Testis (tissue), 3 donors: ENCODE measurements around the gene TRPC4AP. TPM values are rescaled to one million over a fixed set of nuclear protein-coding genes. Genes with fewer than 3 reads are reported as not detected.
"Not testable (repeated sequence)": the region's sequence is repeated elsewhere in the genome, so short reads cannot be mapped to it uniquely, and the experiment has no call there.

Experiments
- DNase-seq: peaks from one replicate; pipeline ENCODE4 v3.0.0-alpha.2; 2019
- H3K27ac ChIP-seq, 2 donors: fragments of 200-600 bp; sonication (generic); one replicate each; pipeline ENCODE4 v1.5.1; 2019
- H3K27me3 ChIP-seq: fragments of 200-600 bp; sonication (generic); one replicate; pipeline ENCODE4 v1.5.1; 2019
- H3K36me3 ChIP-seq: fragments of 200-600 bp; sonication (generic); one replicate; pipeline ENCODE4 v1.5.1; 2017; ENCODE audit warnings: low read depth; ENCODE audit errors: missing control alignments
- H3K4me1 ChIP-seq: fragments of 200-600 bp; sonication (generic); one replicate; pipeline ENCODE4 v1.5.1; 2019
- H3K4me3 ChIP-seq, 2 donors: fragments of 200-600 bp; sonication (generic); one replicate each; pipeline ENCODE4 v1.5.1; 2017 to 2019
- H3K9me3 ChIP-seq: fragments of 200-600 bp; sonication (generic); one replicate; pipeline ENCODE4 v1.5.1; 2017
- CTCF ChIP-seq, 3 experiments: fragments of 450-650 bp in 2 of 3; fragments of 200-600 bp in 1 of 3; sonication (generic) in 1 of 3; IDR thresholded peaks; one replicate each; pipeline ENCODE4 v1.5.1; 2016 to 2019; ENCODE audit warnings: antibody characterized with exemption in 3 of 3, mild to moderate bottlenecking in 2 of 3, moderate library complexity in 1 of 3
- POLR2A ChIP-seq: fragments of 450-650 bp; IDR thresholded peaks from one replicate; pipeline ENCODE4 v1.6.1; 2017; ENCODE audit warnings: antibody characterized with exemption, mild to moderate bottlenecking, moderate library complexity
- WGBS, 2 donors: methylation state at CpG; one replicate each; pipeline ENCODE4 v1.1.5; 2018; 5-methylcytosine and 5-hydroxymethylcytosine counted together
- intact Hi-C: fragments of 100-400 bp; cut with DNase I; formaldehyde crosslinking; loops from one replicate; pipeline ENCODE4 v1.15.1; 2023; ENCODE audit warnings: low total_unique reads
- polyA plus RNA-seq: library from polyadenylated mRNA; stranded (reverse); fragments of 350-450 nt; fragmentation: Illumina TruSeq; extraction: RNeasy Lipid Tissue Mini Kit (QIAGEN cat#74804); gene quantifications from one replicate; pipeline ENCODE4 v1.2.3, GENCODE V29; 2014; ENCODE audit warnings: low read depth, low replicate concordance; ENCODE audit not compliant: insufficient read depth
- total RNA-seq, 2 donors: library from RNA; depleted of rRNA; stranded (reverse); fragments of >200 nt; gene quantifications; one replicate each; pipeline ENCODE4 v1.2.3, GENCODE V29; 2016

Gene TRPC4AP
- total and polyA plus RNA-seq, 3 donors from 2014 or later: 68.8 to 78.4 (median 76.6) TPM

GRCh38 chr20:35116258-35116657 lies 23.7 kb upstream of the TRPC4AP start:
- Histone ChIP-seq H3K36me3 (no peaks in the 10 kb centered on the region), H3K4me3 (no peak overlapping the region), H3K9me3 (no peaks in the 10 kb centered on the region), H3K27ac (no peak overlapping the region), H3K27me3 (no peaks in the 10 kb centered on the region), H3K4me1 (no peaks in the 10 kb centered on the region)
- DNase-seq: no peak
- intact Hi-C loops: no loop called here
- WGBS, 2 donors: 89 to 93% methylated on average over 4 of the region's 4 CpGs
- no peak for TF ChIP-seq POLR2A
- no peak for TF ChIP-seq CTCF (IDR thresholded peaks at IDR 0.05)

GRCh38 chr20:35115606-35116005 lies 23.0 kb upstream of the TRPC4AP start:
- 88 to 92% methylated on average over 9 to 11 of the region's 11 CpGs for WGBS, 2 donors

GRCh38 chr20:35112276-35112675 lies 19.7 kb upstream of the TRPC4AP start:
- H3K27me3 ChIP-seq, H3K9me3 ChIP-seq, H3K4me1 ChIP-seq, H3K36me3 ChIP-seq, DNase-seq, H3K27ac ChIP-seq, intact Hi-C loops, H3K4me3 ChIP-seq: not testable (repeated sequence)
- 78 to 96% methylated on average over 5 of the region's 5 CpGs for WGBS, 2 donors

More at GRCh38 chr20:35115606-35116005, 23.0 kb upstream of the TRPC4AP start:
- DNase-seq: no peak
- no peak overlapping the region for H3K4me3 ChIP-seq
- H3K27ac ChIP-seq: no peak overlapping the region
- no peaks in the 10 kb centered on the region for H3K36me3 ChIP-seq
- TF ChIP-seq CTCF (IDR thresholded peaks at IDR 0.05): no peak
- no peak for TF ChIP-seq POLR2A
- H3K4me1 ChIP-seq: no peaks in the 10 kb centered on the region
- intact Hi-C loops: no loop called here
- no peaks in the 10 kb centered on the region for H3K9me3 ChIP-seq
- no peaks in the 10 kb centered on the region for H3K27me3 ChIP-seq

- Histone ChIP-seq H3K9me3 (no peaks in the 10 kb centered on the region), H3K27me3 (no peaks in the 10 kb centered on the region), H3K27ac (no peak overlapping the region), H3K36me3 (no peaks in the 10 kb centered on the region), H3K4me1 (no peaks in the 10 kb centered on the region), H3K4me3 (no peak overlapping the region)
- no peak for TF ChIP-seq CTCF (IDR thresholded peaks at IDR 0.05)
- no peak for TF ChIP-seq POLR2A
- no peak for DNase-seq
- 79 to 80% methylated on average over 4 of the region's 4 CpGs for whole genome bisulfite sequencing, 2 donors
- intact Hi-C loops: no loop called here
Observed at GRCh38 chr20:35111141-35111888, 18.7 kb upstream of the TRPC4AP start.

- TF ChIP-seq CTCF (IDR thresholded peaks at IDR 0.05): no peak
- TF ChIP-seq POLR2A: no peak
- intact Hi-C loops: no loop called here
- no peak overlapping the region for H3K27ac ChIP-seq
- WGBS, 2 donors: 91 to 93% methylated on average over 4 of the region's 4 CpGs
- no peaks in the 10 kb centered on the region for H3K4me1 ChIP-seq
- no peaks in the 10 kb centered on the region for H3K27me3 ChIP-seq
- H3K36me3 ChIP-seq: no peaks in the 10 kb centered on the region
- H3K9me3 ChIP-seq: no peaks in the 10 kb centered on the region
- DNase-seq: no peak
- H3K4me3 ChIP-seq: no peak overlapping the region
Observed at GRCh38 chr20:35108921-35109320, 16.3 kb upstream of the TRPC4AP start.
